Measurements from ENCODE around the gene NFE2L3.

DNA sequence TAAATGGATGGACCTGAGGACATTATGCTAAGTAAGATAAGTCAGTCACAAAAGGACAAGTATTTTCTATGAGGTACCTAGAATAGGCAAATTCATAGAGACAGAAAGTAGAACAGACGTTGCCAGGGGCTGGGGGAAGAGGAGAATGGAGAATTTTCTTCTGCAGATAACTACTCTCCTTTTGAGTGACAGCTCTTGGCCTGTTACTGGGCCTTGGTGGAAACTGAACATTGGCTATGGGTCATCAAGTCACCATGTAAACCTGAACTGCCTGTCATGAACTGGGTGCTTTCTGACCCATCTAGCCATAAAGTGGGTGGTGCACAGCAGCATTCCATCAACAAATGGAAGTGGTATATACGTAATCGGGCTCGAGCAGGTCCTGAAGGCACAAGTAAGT lies 29.3 kb upstream of the NFE2L3 start:
- TF ChIP-seq, protein P1, sequence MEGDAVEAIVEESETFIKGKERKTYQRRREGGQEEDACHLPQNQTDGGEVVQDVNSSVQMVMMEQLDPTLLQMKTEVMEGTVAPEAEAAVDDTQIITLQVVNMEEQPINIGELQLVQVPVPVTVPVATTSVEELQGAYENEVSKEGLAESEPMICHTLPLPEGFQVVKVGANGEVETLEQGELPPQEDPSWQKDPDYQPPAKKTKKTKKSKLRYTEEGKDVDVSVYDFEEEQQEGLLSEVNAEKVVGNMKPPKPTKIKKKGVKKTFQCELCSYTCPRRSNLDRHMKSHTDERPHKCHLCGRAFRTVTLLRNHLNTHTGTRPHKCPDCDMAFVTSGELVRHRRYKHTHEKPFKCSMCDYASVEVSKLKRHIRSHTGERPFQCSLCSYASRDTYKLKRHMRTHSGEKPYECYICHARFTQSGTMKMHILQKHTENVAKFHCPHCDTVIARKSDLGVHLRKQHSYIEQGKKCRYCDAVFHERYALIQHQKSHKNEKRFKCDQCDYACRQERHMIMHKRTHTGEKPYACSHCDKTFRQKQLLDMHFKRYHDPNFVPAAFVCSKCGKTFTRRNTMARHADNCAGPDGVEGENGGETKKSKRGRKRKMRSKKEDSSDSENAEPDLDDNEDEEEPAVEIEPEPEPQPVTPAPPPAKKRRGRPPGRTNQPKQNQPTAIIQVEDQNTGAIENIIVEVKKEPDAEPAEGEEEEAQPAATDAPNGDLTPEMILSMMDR (IDR thresholded peaks at IDR 0.05; ENCODE audit: extremely low read depth in 1 of 2, insufficient read depth in 1 of 2, low read depth in 1 of 2, low read length in 2 of 2) = no peak
- TF ChIP-seq POLR2A (IDR thresholded peaks at IDR 0.05; ENCODE audit: low read depth, low read length) (no peak), POLR2AphosphoS5 (IDR thresholded peaks at IDR 0.05; ENCODE audit: insufficient read depth, low read depth, low read length) (no peak), EZH2 (IDR thresholded peaks at IDR 0.05; ENCODE audit: borderline replicate concordance, low read depth, low read length, severe bottlenecking) (no peak), MYC (IDR thresholded peaks at IDR 0.05; ENCODE audit: low read depth, low read length) (no peak)
- TF ChIP-seq, protein P2, sequence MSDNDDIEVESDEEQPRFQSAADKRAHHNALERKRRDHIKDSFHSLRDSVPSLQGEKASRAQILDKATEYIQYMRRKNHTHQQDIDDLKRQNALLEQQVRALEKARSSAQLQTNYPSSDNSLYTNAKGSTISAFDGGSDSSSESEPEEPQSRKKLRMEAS (IDR thresholded peaks at IDR 0.05; ENCODE audit: insufficient read depth, insufficient read length) = no peak

Measured in endothelial cell of umbilical vein (primary cell).